Measurements from ENCODE around the gene OR51B2.
"Not testable (repeated sequence)": the region's sequence is repeated elsewhere in the genome, so short reads cannot be mapped to it uniquely, and the experiment has no call there.

Gene OR51B2, protein sequence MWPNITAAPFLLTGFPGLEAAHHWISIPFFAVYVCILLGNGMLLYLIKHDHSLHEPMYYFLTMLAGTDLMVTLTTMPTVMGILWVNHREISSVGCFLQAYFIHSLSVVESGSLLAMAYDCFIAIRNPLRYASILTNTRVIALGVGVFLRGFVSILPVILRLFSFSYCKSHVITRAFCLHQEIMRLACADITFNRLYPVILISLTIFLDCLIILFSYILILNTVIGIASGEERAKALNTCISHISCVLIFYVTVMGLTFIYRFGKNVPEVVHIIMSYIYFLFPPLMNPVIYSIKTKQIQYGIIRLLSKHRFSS

DNA sequence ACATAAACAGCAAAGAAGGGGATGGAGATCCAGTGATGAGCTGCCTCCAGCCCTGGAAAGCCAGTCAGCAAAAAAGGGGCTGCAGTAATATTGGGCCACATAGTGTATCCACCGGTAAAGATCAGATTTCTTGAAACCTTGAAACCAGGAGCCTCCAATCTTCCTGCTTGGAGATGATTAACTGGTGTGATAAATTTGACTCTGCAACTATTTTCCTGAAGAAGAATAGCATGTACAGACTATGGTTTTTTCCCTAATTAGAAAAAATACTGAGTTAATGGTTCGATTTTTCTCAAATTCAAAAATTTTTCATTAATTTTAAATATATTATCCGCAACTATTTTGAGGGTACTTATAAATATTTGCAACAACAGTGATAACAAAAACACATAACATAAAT lies at the start of gene OR51B2:
Gene OR51B2 (minus strand): TSS at position 101 of the 400 bp plus-strand sequence. CDS start 0 bp downstream, at position 101.
- no peak for DNase-seq

DNA sequence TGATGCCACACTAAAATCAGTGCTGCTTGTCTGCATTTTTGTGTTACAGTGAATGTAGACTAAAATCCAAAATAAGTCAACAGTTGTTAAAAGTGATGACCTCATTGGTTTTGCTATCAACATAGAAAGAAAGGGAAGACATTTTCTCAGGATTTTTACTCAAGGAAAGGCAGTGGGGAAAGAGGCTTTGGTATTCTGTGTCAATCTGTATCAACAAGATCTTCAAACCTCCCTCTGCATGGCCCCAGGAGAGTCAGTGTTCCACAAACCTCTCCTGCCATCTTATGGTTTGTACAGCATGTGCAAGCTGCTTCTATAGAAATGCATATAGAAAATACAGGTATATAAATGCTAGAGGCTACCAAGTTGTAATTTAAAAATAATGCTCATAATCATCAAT lies 45.7 kb upstream of the OR51B2 start:
- DNase-seq, result no peak

DNA sequence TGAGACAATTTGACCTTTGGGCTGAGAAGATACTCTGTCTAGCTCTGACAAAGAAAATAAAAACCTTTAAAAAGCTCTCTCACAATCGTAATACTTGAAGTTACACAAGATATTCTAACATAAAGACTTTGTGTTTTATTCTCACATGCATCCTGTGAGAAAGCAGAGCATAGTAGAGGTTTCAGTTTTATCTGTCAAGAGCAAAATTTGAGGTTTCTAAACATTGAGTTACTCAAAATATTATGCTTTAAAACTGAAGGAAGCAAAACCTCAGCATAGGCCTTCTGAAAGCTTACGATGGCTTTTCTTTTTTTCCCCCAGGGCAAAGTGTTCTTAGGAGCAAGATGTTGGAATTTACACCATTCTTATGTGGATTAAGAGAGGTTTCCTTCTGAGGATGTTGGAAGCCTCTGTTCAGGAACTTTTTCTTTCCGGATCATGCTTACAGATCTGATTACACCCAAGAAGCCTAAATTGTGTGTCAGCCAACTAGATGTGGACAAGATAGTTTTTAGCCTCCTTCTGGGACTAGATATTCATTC lies 44.5 kb upstream of the OR51B2 start:
- DNase-seq, result no peak

DNA sequence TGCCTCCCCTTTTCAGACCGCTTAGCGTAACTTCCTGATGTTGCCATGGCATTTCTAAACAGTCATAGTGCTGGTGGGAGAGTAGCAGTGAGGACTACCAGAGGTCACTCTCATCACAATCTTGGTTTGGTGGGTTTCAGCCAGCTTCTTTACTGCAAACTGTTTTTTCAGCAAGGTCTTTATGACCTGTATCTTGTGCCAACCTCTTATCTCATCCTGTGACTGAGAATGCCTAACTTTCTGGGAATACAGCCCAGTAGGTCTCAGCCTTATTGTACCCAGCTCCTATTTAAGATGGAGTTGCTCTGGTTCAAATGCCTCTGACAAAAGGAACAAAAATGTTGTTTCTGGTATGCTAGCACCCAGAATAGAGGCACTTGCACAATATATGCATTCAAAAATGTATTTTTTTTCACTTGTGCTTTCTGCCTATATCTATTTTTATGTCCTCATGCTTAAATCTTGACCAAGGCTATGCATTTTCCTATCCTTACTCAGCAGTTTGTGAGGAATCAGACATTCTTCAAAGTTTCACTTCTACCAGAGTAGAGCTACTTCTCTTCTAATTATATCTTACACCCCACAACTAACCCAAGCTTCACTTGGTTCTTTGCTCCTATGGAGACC lies 43.5 kb upstream of the OR51B2 start:
- no peak for DNase-seq

DNA sequence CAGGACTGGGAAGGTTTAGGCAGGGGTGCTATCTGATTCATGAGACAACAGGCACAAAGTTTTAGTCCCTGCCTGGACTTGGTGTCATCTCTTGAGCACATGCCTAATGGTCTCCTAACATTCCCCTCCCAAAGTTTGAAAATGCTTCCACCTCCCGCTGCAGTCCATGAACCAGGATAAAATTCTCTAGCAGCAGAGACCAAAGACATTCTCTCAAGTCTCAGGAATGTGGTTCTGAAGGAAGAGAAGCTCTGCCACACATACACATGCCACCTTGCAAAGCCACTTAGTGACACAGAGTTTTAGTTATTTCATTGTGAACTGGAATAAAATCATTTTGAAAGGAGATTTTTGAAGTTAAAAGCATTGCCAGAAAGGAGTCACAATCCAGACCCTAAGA lies 42.8 kb upstream of the OR51B2 start:
- DNase-seq, result no peak

DNA sequence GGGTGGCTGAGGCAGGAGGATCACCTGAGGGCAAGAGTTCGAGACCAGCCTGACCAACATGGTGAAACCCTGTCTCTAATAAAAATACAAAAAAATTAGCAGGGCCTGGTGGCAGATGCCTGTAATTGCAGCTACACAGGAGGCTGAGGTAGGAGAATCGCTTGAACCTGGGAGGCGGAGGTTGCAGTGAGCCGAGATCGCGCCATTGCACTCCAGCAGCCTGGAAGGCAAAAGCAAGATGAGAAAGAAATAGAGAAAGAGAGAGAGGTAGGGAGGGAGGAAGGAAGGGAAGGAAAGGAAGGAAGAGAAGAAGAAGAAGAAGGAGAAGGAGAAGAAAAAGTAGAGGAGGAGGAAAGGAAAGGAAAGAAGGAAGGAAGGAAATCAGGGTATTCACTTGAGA lies 42.3 kb upstream of the OR51B2 start:
- DNase-seq, result not testable (repeated sequence)

DNA sequence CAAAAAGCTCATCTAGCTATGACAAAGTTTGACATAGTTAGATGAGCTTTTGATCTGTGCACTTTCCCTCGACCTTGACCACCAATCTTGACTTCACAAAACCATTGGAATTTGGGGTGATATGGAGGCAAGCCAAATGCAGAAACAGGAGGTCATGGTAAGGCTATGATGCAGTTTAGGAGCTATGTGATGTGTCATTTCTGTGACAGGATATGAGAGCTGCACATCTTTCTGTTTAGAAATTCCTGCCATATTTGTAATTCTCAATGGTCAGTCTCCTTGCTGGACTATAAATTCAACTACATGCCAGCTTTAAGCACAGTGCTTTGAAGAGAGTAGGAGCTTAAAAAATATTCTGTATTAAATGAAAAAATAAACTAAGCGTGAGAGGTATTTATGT lies 40.1 kb upstream of the OR51B2 start:
- DNase-seq, result no peak

DNA sequence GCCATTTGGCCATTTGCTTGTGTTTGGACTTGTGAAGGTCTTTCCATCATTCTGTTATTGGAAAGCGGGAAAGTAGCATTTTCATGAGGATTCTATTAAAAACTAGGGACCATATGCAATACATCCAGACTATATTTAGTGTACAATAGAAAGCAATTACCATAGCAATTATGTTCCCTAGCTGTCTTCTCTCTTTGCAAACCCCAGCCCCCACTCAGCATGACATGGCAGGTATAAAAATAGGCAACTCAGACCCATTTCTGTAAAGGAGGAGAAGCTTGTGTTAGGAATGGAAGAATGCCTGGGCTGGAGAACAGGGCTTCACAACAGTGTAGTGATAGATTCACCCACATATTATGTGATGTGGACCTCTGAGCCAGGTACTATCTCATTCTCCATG lies 39.6 kb upstream of the OR51B2 start:
- DNase-seq, result no peak

DNA sequence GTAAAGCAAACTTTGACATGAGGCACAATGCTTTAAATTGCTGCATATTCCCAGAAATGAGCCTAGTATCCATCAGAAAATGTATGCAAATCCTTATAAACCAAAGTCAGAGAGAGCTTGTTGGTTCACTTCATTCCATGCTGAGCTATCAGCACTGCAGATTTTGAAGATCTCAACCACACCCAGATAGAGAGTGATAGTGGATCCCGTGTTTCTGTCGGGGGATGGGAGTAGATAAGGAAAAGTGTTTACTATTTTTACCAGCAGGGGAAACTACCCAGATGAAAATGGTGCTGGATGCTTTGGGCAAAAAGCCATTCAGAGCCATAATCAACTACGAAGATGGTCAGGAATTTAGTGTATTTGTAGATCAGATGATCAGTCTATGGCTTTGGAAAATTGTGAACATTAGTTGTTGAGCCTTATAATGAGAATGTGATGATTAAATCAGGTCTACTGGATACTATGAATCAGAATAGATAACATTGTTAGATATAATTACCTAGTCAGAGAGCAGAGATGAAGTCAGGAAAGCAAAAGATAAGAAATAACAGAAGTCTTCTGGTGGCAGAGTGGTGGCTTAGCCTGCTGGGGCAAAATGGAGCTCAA lies 38.0 kb upstream of the OR51B2 start:
- no peak for DNase-seq

DNA sequence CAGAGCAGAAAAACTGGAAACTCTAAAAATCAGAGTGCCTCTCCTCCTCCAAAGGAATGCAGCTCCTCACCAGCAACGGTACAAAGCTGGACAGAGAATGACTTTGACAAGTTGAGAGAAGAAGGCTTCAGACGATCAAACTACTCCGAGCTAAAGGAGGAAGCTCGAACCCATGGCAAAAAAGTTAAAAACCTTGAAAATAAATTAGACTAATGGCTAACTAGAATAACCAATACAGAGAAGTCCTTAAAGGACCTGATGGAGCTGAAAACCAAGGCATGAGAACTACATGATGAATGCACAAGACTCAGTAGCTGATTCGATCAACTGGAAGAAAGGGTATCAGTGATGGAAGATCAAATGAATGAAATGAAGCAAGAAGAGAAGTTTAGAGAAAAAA lies 31.9 kb upstream of the OR51B2 start:
- not testable (repeated sequence) for DNase-seq

DNA sequence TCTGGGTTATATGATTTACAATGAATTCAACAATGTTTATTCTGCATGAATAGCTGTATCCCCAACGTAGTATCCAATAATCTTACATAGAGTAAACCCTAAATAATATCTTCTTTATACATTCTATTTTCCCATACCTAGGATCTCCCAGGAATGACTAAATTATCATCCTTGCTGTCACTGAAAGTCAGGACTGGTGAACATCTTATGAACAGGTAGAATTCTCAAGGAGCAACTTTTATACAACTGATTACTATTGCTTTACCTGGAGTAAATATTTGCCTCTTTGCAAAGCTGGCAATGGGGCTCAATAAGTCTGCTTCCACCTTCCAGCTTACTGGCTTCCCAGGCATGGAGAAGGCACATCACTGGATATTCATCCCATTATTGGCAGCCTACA lies 27.1 kb upstream of the OR51B2 start, which contains the start of gene OR51B6:
Gene OR51B6 (plus strand): TSS at position 301 of the 400 bp plus-strand sequence. CDS start 0 bp downstream, at position 301.
- DNase-seq, result no peak

DNA sequence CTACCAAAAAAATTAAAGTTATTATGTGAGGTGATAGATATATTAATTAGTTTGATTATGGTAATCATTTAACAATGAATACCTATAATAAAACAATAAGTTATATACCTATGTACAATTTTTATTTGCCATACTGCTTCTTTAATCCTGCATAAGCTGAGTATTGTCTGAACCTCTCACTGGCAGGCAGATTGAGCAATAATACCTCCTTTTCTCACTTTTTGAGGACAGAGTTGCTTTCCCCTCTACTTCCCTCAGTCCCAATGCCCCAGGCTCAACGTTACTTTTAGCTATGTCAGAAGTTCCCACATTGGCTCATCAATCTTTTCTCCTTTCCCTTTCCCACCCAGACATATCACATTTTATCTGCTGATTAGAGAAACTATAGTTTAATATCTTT lies 25.5 kb upstream of the OR51B2 start:
- DNase-seq, result no peak

DNA sequence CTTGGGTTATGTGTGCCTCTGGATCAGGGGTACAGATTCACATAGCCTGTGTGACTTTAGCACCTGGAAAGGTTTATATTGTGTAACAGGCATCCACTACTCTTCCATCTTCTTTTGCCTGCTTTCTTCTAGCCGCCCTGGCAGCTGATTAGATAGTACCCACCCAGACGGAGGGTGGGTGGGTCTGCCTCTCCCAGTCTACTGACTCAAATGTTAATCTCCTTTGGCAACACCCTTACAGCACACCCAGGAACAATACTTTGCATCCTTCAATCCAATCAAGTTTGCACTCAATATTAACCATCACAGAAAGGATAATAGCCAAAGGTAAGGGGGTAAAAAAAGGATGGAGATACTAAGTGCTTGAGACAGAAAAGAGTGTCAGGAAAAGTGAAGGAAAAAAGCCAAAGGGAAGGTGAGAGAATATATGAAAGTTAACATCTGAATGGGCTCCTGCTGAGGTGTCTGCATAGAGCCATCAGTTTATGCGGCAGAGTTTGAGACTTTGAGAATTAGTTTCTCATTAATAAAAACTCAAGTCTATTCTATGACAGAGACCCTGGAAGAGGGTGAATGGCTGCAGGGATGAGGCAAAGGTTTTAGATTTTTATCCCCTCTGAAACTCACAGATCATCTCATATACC lies 24.6 kb upstream of the OR51B2 start:
- no peak for DNase-seq

DNA sequence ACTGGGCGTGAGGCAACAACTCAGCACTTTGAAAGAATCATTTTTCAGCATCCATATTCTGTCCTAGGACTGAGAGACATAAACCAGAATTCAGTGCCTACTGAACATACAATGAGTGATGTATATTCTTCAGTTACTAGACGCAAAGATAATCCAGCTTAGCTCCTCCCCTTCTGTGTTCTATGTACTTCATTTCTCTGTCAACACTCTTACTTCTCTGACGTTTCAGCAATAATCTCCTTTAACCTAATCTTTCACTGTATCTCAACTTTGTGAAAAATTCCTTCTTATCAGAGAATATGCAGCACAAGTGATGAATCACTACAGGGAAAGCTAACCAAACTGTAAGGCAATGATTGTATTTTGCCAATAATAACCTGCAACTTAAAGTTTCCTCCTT lies 21.7 kb upstream of the OR51B2 start:
- no peak for DNase-seq

DNA sequence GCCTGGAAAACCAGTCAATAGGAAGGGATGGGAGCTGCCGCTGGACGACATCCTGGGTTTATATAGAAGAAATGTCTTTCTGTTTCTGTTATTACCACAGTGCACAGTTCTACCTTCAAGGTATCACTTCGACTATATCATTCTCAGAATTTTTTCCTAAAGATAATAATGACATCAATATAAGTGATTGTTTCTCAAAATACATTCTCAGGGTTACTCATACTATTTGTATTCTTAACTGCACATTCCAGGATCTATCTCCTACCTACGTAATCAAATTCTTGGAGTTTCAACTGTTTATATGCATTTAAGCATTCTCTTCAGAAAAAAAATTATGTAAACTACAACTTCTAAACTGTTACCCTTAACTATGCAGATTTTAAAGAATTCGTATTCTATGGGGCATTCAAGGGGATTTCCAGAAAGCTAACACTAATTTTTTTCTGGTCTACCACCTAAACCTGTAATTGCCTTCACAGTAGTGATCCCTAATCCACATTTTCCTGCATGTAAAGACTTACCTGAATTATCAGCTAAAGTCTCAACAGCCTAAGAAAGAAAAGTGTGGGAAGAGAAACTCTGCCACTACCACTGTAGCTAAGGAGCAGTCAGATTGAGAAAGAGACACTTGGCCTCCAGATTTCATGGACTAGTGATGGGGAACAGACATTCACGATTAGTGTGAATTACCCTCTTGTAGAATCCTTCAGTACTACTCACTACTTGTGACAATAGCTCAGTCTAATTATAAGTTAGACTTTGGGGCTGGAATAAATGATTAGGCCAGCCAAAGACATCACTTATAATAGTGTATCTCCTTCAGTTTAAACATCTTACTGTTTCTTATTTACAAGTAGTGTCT lies 19.6 kb upstream of the OR51B2 start, which contains the start of gene OR51B5:
Gene OR51B5 (minus strand): TSS at position 51 of the 862 bp plus-strand sequence. CDS start 0 bp downstream, at position 51.
- DNase-seq, result no peak

DNA sequence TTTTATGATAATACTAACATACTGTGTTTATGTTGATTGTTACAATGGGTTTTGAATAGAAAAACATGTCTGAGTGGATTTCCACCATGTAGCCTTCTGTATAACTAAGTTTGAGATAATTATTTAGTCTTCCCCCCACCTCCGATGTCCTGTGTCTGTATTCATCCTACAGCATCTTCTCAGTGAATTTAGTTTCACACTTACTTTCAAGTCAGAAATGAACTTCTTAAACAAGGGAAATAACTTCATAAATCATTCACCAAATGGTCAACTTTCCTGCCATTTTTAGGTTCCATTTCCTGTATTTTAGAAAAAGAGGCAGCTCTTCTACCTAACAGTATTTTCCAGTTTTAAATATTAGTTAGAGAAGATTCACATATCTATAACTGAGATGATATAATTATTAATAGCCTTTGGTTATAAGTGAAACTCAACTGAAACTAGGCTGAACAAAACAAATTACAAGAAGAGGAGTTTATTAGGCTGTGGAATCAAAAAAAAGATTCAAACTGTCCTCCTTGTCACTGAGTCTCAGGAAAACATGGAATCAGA lies 15.8 kb upstream of the OR51B2 start:
- no peak for DNase-seq

DNA sequence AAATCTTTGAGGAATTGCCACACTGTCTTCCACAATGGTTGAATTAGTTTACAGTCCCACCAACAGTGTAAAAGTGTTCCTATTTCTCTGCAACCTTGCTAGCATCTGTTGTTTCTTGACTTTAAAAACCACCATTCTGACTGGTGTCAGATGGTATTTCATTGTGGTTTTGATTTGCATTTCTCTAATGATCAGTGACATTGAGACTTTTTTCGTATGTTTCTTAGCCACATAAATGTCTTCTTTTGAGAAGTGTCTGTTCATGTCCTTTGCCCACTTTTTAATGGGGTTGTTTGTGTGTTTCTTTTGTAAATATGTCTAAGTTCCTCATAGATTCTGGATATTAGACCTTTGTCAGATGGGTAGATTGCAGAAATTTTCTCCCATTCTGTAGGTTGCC lies 13.2 kb upstream of the OR51B2 start:
- not testable (repeated sequence) for DNase-seq

DNA sequence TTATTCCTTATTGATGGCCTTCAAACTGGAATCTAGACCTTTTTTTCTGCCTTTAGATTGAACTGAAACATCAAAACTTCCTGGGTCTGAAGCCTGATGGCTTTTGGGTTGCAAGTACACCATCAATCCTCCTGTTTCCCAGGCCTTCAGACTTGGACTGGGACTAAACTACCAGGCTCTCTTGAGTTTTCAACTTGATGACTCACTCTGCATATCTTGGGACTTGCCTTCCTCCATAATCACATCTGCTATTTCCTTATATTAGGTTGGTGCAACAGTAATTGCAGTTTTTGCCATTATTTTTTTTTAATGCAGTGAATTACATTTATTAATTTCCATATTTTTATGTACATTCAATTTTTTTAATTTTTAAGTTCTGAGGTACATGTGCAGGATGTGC lies 12.2 kb upstream of the OR51B2 start:
- no peak for DNase-seq

DNA sequence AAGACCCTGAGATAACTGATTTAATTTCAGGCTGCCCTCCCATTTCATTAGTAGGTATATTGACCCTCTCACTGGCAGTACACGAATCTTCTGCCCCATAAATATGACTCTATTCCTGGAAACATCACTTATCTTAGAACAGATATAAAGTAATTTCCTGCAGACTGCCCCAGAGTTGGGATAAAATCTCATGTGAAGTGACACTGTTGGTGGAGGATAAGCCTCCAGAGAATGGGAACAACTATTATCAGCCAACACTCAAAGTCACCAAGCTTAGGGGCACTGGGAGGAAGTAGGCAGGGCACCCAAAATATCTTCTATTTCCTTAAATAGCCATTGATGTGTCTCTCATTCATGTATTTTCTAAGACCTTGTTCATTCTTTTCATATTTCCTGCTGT lies 11.1 kb upstream of the OR51B2 start:
- DNase-seq, result no peak

DNA sequence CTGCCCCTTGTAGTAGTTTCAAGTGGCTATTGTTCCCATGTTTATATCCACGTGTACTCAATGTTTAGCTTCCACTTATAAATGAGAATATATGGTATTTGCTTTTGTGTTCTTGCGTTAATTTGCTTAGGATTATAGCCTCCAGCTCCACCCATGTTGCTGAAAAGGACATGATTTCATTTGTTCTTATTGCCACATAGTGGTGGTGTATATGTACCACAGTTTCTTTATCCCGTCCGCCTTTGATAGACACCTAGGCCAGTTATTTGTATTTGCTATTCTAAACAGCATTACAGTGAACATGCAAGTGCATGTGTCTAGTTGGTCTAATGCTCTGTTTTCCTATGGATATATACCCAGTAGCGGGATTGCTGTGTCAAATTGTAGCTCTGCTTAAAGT lies 6.8 kb downstream of the OR51B2 start:
- no peak for DNase-seq

DNA sequence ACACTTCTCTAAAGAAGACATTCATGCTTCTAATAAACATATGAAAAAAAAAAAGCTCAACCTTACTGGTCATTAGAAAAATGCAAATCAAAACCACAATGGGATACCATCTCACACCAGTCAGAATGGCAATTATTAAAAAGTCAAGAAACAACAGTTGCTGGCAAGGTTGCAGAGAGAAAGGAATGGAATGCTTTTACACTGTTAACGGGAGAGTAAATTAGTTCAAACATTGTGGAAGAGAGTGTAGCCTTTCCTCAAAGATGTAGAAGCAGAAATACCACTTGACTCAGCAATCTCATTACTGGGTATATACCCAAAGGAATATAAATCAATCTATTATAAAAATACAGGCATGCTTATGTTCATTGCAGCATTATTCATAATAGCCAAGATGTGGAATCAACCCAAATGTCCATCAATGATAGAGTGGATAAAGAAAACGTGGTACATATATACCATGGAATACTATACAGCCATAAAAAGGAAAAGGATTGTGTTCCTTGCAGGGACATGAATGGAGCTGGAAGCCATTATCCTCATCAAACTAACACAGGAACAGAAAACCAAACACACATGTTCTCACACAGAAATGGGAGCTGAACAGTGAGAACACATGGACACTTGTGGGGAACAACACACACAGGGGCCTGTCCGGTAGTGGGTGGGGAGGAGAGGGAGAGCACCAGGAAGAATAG lies 10.6 kb downstream of the OR51B2 start:
- DNase-seq, result not testable (repeated sequence)

Measured in activated CD4-positive, alpha-beta T cell treated with anti-CD3 and anti-CD28 coated beads for 48 hours (primary cell).